Prostate gland (tissue), 2 donors: Measurements from ENCODE around the gene SLX4. TPM values are rescaled to one million over a fixed set of nuclear protein-coding genes. Genes with fewer than 3 reads are reported as not detected.

Source experiments
- DNase-seq: peaks from one replicate; pipeline ENCODE4 v3.0.0-alpha.2; 2019; ENCODE audit warnings: low spot score
- H3K27ac ChIP-seq, 2 donors: fragments of 200-600 bp; sonication (generic); 2 replicates each; pipeline ENCODE4 v1.5.1; 2017 to 2019
- H3K27me3 ChIP-seq: fragments of 200-600 bp; sonication (generic); replicated peaks from 2 replicates; pipeline ENCODE4 v1.5.1; 2019; ENCODE audit not compliant: insufficient read depth
- H3K36me3 ChIP-seq, 2 donors: fragments of 200-600 bp; sonication (generic); 1 replicate in 1 of 2; 2 replicates in 1 of 2; pipeline versions ENCODE4 v1.5.1 to v1.8.1; 2017 to 2019
- H3K4me1 ChIP-seq: fragments of 200-600 bp; sonication (generic); replicated peaks from 2 replicates; pipeline ENCODE4 v1.5.1; 2019
- H3K4me3 ChIP-seq, 2 donors: fragments of 200-600 bp; sonication (generic); 2 replicates each; pipeline ENCODE4 v1.5.1; 2017 to 2019
- H3K9me3 ChIP-seq: fragments of 200-600 bp; sonication (generic); 2 replicates; pipeline ENCODE4 v1.5.1; 2017
- CTCF ChIP-seq, 4 experiments: fragments of 200-600 bp in 2 of 4; fragments of 450-650 bp in 2 of 4; sonication (generic) in 2 of 4; IDR thresholded peaks; 1 replicate in 3 of 4; 2 replicates in 1 of 4; pipeline ENCODE4 v1.5.1; 2016 to 2019; ENCODE audit warnings: antibody characterized with exemption in 4 of 4, mild to moderate bottlenecking in 2 of 4, moderate library complexity in 2 of 4
- POLR2A ChIP-seq: fragments of 450-650 bp; IDR thresholded peaks from one replicate; pipeline ENCODE4 v1.6.1; 2016; ENCODE audit warnings: antibody characterized with exemption, mild to moderate bottlenecking
- POLR2AphosphoS5 ChIP-seq: sonication (generic); formaldehyde crosslinking; IDR thresholded peaks from one replicate; pipeline ENCODE4 v1.6.1; 2017; ENCODE audit warnings: antibody characterized with exemption
- WGBS: methylation state at CpG from one replicate; pipeline ENCODE4 v1.1.5; 2018; 5-methylcytosine and 5-hydroxymethylcytosine counted together
- intact Hi-C: fragments of 100-400 bp; cut with DNase I; formaldehyde crosslinking; loops from one replicate; pipeline ENCODE4 v1.14.2; 2022
- total RNA-seq, 2 donors: library from RNA; depleted of rRNA; stranded (reverse); fragments of >200 nt; gene quantifications; one replicate each; pipeline ENCODE4 v1.1.0, GENCODE V29; 2016

Gene SLX4
- total RNA-seq, 2 donors from 2014 or later, result 4.9 to 14.7 TPM

DNA sequence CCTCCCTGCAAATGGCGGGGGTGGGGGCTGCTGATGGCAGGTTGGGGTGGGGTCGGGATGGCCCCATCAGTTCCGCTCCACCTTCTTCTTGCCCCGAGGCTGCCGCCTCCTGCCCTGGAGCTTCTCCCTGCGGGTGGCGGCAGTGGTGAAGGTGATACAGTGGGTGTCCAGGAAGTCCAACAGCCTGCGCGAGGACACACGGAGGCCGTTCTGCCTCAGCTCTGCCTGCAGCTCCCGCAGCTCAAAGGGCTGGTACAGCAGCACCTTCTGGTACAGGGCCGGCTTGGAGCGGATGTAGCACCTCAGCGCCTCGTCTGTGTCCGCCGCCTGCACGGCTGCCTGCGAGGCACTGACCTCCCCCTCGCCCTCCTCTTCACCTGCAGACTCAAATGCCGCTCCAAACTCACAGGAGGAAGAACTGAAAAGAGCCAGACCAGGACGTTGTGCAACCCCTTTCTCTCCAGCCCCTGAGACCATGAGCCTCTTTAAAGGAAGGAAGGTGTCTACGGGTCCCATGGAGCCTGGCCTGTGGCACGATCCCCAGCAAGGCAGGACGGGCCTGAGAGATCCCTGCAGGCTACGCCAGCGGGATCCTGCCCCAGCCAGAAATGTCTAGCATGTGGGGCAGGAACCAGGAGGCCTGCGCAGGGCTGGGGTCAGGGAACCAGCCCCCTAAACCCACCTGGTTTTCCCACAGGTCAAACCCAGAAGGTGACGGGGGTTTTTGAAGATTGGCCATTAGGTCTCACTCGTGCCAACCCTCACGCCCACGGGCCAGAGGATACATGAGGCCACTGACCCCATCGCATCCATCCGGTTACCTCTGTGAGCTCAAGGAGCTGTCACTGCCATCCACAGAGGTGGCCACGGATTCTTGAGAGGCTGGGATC, 28.9 kb downstream of the SLX4 start:
- intact Hi-C loops, result no loop called here
- no peaks in the 10 kb centered on the region for H3K27me3 ChIP-seq
- no peak overlapping the region for H3K4me3 ChIP-seq
- TF ChIP-seq CTCF (IDR thresholded peaks at IDR 0.05), result no peak
- no peak for TF ChIP-seq POLR2A
- no peak for TF ChIP-seq POLR2AphosphoS5
- H3K27ac ChIP-seq, result no peak overlapping the region
- H3K9me3 ChIP-seq, result no peaks in the 10 kb centered on the region
- no peak for DNase-seq
- WGBS, result 95% methylated on average over 34 of the region's 36 CpGs
- H3K36me3 ChIP-seq, result no peaks in the 10 kb centered on the region
- H3K4me1 ChIP-seq, result no peaks in the 10 kb centered on the region

DNA sequence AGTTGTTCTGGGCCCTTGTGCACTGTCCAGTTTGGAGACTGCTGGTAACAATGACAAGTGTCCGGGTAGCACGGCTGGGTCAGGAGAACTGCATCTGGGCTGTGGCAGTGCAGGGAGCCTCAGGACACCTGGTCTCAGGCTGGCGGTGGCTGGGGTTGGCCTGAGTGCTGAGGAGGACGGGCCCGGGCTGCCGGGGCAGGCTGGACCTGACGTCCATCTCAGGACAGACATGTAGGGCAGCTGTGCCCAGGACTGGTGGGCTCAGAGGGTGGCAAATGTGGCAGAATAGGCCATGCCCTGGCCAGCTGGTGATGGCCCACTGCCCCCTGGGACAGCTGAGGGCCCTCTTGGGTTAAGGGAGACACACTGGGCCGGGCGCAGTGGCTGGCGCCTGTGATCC, 30.0 kb downstream of the SLX4 start:
- Histone ChIP-seq H3K9me3 (no peaks in the 10 kb centered on the region), H3K4me1 (no peaks in the 10 kb centered on the region), H3K4me3 (no peak overlapping the region), H3K36me3 (no peaks in the 10 kb centered on the region), H3K27ac (no peak overlapping the region), H3K27me3 (no peaks in the 10 kb centered on the region)
- TF ChIP-seq POLR2AphosphoS5, result no peak
- TF ChIP-seq POLR2A, result no peak
- intact Hi-C loops, result no loop called here
- WGBS, result 94% methylated on average over 10 of the region's 10 CpGs
- DNase-seq, result no peak

GRCh38 chr16:3580686-3581085, 30.7 kb downstream of the SLX4 start:
- Histone ChIP-seq H3K27ac (no peak overlapping the region), H3K27me3 (no peaks in the 10 kb centered on the region), H3K4me3 (no peak overlapping the region), H3K9me3 (no peaks in the 10 kb centered on the region), H3K36me3 (no peaks in the 10 kb centered on the region), H3K4me1 (no peaks in the 10 kb centered on the region)
- no peak for TF ChIP-seq POLR2A
- TF ChIP-seq POLR2AphosphoS5, result no peak
- TF ChIP-seq CTCF (IDR thresholded peaks at IDR 0.05), result no peak
- WGBS, result 48% methylated on average over 8 of the region's 8 CpGs
- DNase-seq, result no peak
- intact Hi-C loops, result no loop called here

- no peaks in the 10 kb centered on the region for H3K36me3 ChIP-seq
- no peaks in the 10 kb centered on the region for H3K27me3 ChIP-seq
- no peaks in the 10 kb centered on the region for H3K9me3 ChIP-seq
- 46% methylated on average over 11 of the region's 11 CpGs for WGBS
- intact Hi-C loops, result no loop called here
- no peaks in the 10 kb centered on the region for H3K4me1 ChIP-seq
- TF ChIP-seq POLR2A, result no peak
- no peak for TF ChIP-seq CTCF (IDR thresholded peaks at IDR 0.05)
- TF ChIP-seq POLR2AphosphoS5, result no peak
- no peak for DNase-seq
- no peak overlapping the region for H3K4me3 ChIP-seq
- H3K27ac ChIP-seq, result no peak overlapping the region
These were observed 31.2 kb downstream of the SLX4 start for GRCh38 chr16:3580251-3580651.

- no peak for DNase-seq
- H3K36me3 ChIP-seq, result no peaks in the 10 kb centered on the region
- no peaks in the 10 kb centered on the region for H3K9me3 ChIP-seq
- intact Hi-C loops, result no loop called here
- H3K27me3 ChIP-seq, result no peaks in the 10 kb centered on the region
- no peak overlapping the region for H3K27ac ChIP-seq
- H3K4me3 ChIP-seq, result no peak overlapping the region
- 91% methylated on average over 7 of the region's 7 CpGs for WGBS
- no peak for TF ChIP-seq POLR2AphosphoS5
- no peak for TF ChIP-seq CTCF (IDR thresholded peaks at IDR 0.05)
- no peak for TF ChIP-seq POLR2A
- no peaks in the 10 kb centered on the region for H3K4me1 ChIP-seq
These were observed 31.6 kb downstream of the SLX4 start for GRCh38 chr16:3579776-3580175.
